Measurements from ENCODE around the gene VGLL3. TPM values are rescaled to one million over a fixed set of nuclear protein-coding genes. Genes with fewer than 3 reads are reported as not detected.

VGLL3 gene
- polyA plus RNA-seq, 1 donor from 2014 or later, result 0.06 TPM

DNA sequence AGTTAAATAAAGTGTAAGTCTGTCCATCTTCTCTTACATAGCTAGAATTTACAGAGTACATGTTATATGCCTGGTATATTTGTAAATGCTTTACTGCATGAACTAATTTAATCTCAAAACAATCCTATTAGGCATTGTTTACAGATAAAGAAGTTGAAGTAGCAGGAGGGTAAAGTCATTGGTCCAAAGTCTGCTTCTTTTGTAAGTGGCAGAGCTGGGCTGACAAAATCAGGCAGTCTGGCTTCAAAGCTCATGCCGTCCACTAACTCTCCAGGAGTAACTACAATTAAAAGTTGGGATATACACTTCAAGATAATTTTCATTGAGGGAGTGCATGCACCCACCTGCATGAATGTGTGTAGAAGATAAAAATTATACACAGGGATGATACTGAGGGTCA, 27.3 kb downstream of the VGLL3 start:
- Histone ChIP-seq H3K27me3 (ENCODE audit: insufficient read depth, low read depth, low read length) (no peaks in the 10 kb centered on the region), H3K9ac (ENCODE audit: low read length) (no peak overlapping the region), H3K9me3 (ENCODE audit: low read length) (no peaks in the 10 kb centered on the region), H3K79me2 (replicated peaks; ENCODE audit: insufficient read depth, low read length) (no peaks in the 10 kb centered on the region), H4K20me1 (ENCODE audit: insufficient read depth) (no peaks in the 10 kb centered on the region), H3F3A (ENCODE audit: insufficient read depth, low read length, poor library complexity, severe bottlenecking) (no peaks in the 10 kb centered on the region), H2AFZ (ENCODE audit: low read depth, low read length) (no peak overlapping the region), H3K36me3 (ENCODE audit: insufficient read depth, low read length) (no peaks in the 10 kb centered on the region), H3K9me2 (ENCODE audit: insufficient read depth, low read length) (no peaks in the 10 kb centered on the region), H3K27ac (ENCODE audit: low read length) (no peak overlapping the region), H3K4me3 (ENCODE audit: low read length) (no peak overlapping the region), H3K4me2 (ENCODE audit: low read length) (no peak overlapping the region)
- TF ChIP-seq RAD21 (conservative IDR thresholded peaks at IDR 0.05) (no peak), POLR2AphosphoS5 (IDR thresholded peaks at IDR 0.05) (no peak), MXI1 (conservative IDR thresholded peaks at IDR 0.05; ENCODE audit: poor library complexity, severe bottlenecking) (no peak)
- TF ChIP-seq, protein P1, sequence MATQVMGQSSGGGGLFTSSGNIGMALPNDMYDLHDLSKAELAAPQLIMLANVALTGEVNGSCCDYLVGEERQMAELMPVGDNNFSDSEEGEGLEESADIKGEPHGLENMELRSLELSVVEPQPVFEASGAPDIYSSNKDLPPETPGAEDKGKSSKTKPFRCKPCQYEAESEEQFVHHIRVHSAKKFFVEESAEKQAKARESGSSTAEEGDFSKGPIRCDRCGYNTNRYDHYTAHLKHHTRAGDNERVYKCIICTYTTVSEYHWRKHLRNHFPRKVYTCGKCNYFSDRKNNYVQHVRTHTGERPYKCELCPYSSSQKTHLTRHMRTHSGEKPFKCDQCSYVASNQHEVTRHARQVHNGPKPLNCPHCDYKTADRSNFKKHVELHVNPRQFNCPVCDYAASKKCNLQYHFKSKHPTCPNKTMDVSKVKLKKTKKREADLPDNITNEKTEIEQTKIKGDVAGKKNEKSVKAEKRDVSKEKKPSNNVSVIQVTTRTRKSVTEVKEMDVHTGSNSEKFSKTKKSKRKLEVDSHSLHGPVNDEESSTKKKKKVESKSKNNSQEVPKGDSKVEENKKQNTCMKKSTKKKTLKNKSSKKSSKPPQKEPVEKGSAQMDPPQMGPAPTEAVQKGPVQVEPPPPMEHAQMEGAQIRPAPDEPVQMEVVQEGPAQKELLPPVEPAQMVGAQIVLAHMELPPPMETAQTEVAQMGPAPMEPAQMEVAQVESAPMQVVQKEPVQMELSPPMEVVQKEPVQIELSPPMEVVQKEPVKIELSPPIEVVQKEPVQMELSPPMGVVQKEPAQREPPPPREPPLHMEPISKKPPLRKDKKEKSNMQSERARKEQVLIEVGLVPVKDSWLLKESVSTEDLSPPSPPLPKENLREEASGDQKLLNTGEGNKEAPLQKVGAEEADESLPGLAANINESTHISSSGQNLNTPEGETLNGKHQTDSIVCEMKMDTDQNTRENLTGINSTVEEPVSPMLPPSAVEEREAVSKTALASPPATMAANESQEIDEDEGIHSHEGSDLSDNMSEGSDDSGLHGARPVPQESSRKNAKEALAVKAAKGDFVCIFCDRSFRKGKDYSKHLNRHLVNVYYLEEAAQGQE (IDR thresholded peaks at IDR 0.05; ENCODE audit: borderline replicate concordance), result no peak
- TF ChIP-seq, protein P2, sequence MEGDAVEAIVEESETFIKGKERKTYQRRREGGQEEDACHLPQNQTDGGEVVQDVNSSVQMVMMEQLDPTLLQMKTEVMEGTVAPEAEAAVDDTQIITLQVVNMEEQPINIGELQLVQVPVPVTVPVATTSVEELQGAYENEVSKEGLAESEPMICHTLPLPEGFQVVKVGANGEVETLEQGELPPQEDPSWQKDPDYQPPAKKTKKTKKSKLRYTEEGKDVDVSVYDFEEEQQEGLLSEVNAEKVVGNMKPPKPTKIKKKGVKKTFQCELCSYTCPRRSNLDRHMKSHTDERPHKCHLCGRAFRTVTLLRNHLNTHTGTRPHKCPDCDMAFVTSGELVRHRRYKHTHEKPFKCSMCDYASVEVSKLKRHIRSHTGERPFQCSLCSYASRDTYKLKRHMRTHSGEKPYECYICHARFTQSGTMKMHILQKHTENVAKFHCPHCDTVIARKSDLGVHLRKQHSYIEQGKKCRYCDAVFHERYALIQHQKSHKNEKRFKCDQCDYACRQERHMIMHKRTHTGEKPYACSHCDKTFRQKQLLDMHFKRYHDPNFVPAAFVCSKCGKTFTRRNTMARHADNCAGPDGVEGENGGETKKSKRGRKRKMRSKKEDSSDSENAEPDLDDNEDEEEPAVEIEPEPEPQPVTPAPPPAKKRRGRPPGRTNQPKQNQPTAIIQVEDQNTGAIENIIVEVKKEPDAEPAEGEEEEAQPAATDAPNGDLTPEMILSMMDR (IDR thresholded peaks at IDR 0.05; ENCODE audit: poor library complexity, severe bottlenecking), result no peak

DNA sequence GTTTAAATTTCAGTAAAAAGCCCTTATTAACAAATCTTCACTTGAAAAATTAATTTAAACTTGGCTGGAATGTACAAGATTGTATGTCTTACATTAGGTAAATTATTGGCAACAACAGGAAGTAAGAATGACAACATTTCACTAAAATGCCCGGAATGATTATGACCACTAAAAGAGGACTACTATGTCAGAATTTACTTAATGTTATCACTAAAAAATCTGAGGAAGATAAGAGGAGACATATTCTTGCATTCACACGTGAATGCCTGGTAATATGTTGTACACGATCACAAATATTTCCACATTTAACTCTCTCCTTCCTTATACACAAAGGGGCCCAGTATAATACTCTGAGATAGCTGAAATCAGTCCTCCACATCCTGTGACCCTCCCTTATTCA, 29.7 kb downstream of the VGLL3 start:
- Histone ChIP-seq H3K27me3 (ENCODE audit: insufficient read depth, low read depth, low read length) (no peaks in the 10 kb centered on the region), H3K9me3 (ENCODE audit: low read length) (no peaks in the 10 kb centered on the region), H3K79me2 (replicated peaks; ENCODE audit: insufficient read depth, low read length) (no peaks in the 10 kb centered on the region), H3K9ac (ENCODE audit: low read length) (no peak overlapping the region), H3K4me2 (ENCODE audit: low read length) (no peak overlapping the region), H3K4me3 (ENCODE audit: low read length) (no peak overlapping the region), H3K27ac (ENCODE audit: low read length) (no peak overlapping the region), H2AFZ (ENCODE audit: low read depth, low read length) (no peak overlapping the region), H4K20me1 (ENCODE audit: insufficient read depth) (no peaks in the 10 kb centered on the region), H3F3A (ENCODE audit: insufficient read depth, low read length, poor library complexity, severe bottlenecking) (no peaks in the 10 kb centered on the region), H3K36me3 (ENCODE audit: insufficient read depth, low read length) (no peaks in the 10 kb centered on the region), H3K9me2 (ENCODE audit: insufficient read depth, low read length) (no peaks in the 10 kb centered on the region)
- TF ChIP-seq RAD21 (conservative IDR thresholded peaks at IDR 0.05), result no peak
- TF ChIP-seq MXI1 (conservative IDR thresholded peaks at IDR 0.05; ENCODE audit: poor library complexity, severe bottlenecking), result no peak
- TF ChIP-seq, protein P1 (IDR thresholded peaks at IDR 0.05; ENCODE audit: borderline replicate concordance), result no peak
- TF ChIP-seq POLR2AphosphoS5 (IDR thresholded peaks at IDR 0.05), result no peak
- TF ChIP-seq TAF1 (IDR thresholded peaks at IDR 0.05; ENCODE audit: low read depth), result no peak
- no peak for TF ChIP-seq EP300 (conservative IDR thresholded peaks at IDR 0.05; ENCODE audit: poor library complexity, severe bottlenecking)
- no peak for TF ChIP-seq EZH2 (IDR thresholded peaks at IDR 0.05; ENCODE audit: borderline replicate concordance, insufficient read depth, low read length, poor library complexity, severe bottlenecking)
- TF ChIP-seq, protein P2 (IDR thresholded peaks at IDR 0.05; ENCODE audit: poor library complexity, severe bottlenecking), result no peak
- no peak for TF ChIP-seq SMC3 (conservative IDR thresholded peaks at IDR 0.05; ENCODE audit: poor library complexity)
